IMR-90 (cell line): ENCODE data around the gene NACA. TPM values are rescaled to one million over a fixed set of nuclear protein-coding genes. Genes with fewer than 3 reads are reported as not detected.

Source experiments
- ATAC-seq: fragments of 200-7000 bp; cut with Tn5 transposase; 2 replicates; pipeline ENCODE4 v1.9.1; 2020; ENCODE audit warnings: low read depth, mild to moderate bottlenecking, moderate library complexity
- BruUV-seq: library from RNA; stranded (reverse); fragments of 400-500 nt; replicated peaks from 2 replicates; lab custom pipeline; 2021; lab: Mats Ljungman, UMichigan
- CTCF ChIA-PET: fragments of 300-600 bp; formaldehyde crosslinking; extraction: SDS; loops from one replicate; lab custom pipeline; 2021; ENCODE audit warnings: antibody characterized with exemption; lab: Yijun Ruan, JAX
- POLR2A ChIA-PET: fragments of 300-600 bp; sonication (Branson Sonifier 250); formaldehyde crosslinking; loops from one replicate; lab custom pipeline; 2022; ENCODE audit warnings: antibody characterized with exemption; ENCODE audit not compliant: unreplicated experiment; lab: Charles Lee
- DNase-seq: peaks from one replicate; pipeline ENCODE4 v3.0.0; 2013
- H2AFZ ChIP-seq: replicated peaks from 2 replicates; pipeline ENCODE3; 2013; ENCODE audit warnings: low read length, mild to moderate bottlenecking; ENCODE audit not compliant: poor library complexity
- H2AK5ac ChIP-seq: 2 replicates; pipeline ENCODE4 v1.6.1; 2013; ENCODE audit warnings: low read depth, low read length, inconsistent platforms
- H2AK9ac ChIP-seq: replicated peaks from 2 replicates; pipeline ENCODE3; 2013; ENCODE audit warnings: mild to moderate bottlenecking, low read depth, low read length, moderate library complexity; ENCODE audit not compliant: poor library complexity
- H2BK120ac ChIP-seq: 2 replicates; pipeline ENCODE4 v1.6.1; 2013; ENCODE audit warnings: low read depth, low read length, inconsistent platforms
- H2BK15ac ChIP-seq: 3 replicates; pipeline ENCODE4 v1.6.1; 2013; ENCODE audit warnings: low read depth, low read length, inconsistent platforms
- H2BK20ac ChIP-seq: 2 replicates; pipeline ENCODE4 v1.6.1; 2013; ENCODE audit warnings: low read depth, mild to moderate bottlenecking, inconsistent platforms, low read length, moderate library complexity
- H2BK5ac ChIP-seq: 2 replicates; pipeline ENCODE4 v1.6.1; 2013; ENCODE audit warnings: mild to moderate bottlenecking, low read depth, low read length, inconsistent platforms; ENCODE audit not compliant: poor library complexity, severe bottlenecking
- H3K14ac ChIP-seq: replicated peaks from 2 replicates; pipeline ENCODE4 v1.6.1; 2013; ENCODE audit warnings: low read depth, low read length, inconsistent platforms
- H3K18ac ChIP-seq: 2 replicates; pipeline ENCODE4 v1.6.1; 2013; ENCODE audit warnings: low read depth, low read length, control low read depth
- H3K23ac ChIP-seq: 2 replicates; pipeline ENCODE4 v1.6.1; 2013; ENCODE audit warnings: low read depth, low read length, inconsistent platforms
- H3K27ac ChIP-seq: 2 replicates; pipeline ENCODE4 v1.5.1; 2013; ENCODE audit warnings: mild to moderate bottlenecking, control low read depth, low read length; ENCODE audit not compliant: insufficient read depth
- H3K27me3 ChIP-seq: 2 replicates; pipeline ENCODE4 v1.6.1; 2013; ENCODE audit warnings: low read length; ENCODE audit not compliant: control insufficient read depth, insufficient read depth
- H3K36me3 ChIP-seq: 2 replicates; pipeline ENCODE4 v1.6.1; 2013; ENCODE audit warnings: low read length, mixed read lengths; ENCODE audit not compliant: control insufficient read depth, insufficient read depth
- H3K4ac ChIP-seq: 2 replicates; pipeline ENCODE4 v1.6.1; 2013; ENCODE audit warnings: low read depth, low read length, inconsistent platforms
- H3K4me1 ChIP-seq: 2 replicates; pipeline ENCODE4 v1.6.1; 2013; ENCODE audit warnings: low read length, mixed read lengths; ENCODE audit not compliant: control insufficient read depth, insufficient read depth
- H3K4me2 ChIP-seq: 2 replicates; pipeline ENCODE4 v1.6.1; 2013; ENCODE audit warnings: low read depth, mild to moderate bottlenecking, control low read depth, low read length, moderate library complexity
- H3K4me3 ChIP-seq: 2 replicates; pipeline ENCODE4 v1.5.1; 2013; ENCODE audit warnings: low read depth, mild to moderate bottlenecking, control low read depth, low read length, moderate library complexity; ENCODE audit not compliant: insufficient read depth
- H3K56ac ChIP-seq: 2 replicates; pipeline ENCODE4 v1.6.1; 2013; ENCODE audit warnings: low read length, inconsistent platforms; ENCODE audit not compliant: insufficient read depth; ENCODE audit errors: extremely low read depth
- H3K79me1 ChIP-seq, 2 experiments: 2 replicates each; pipeline ENCODE4 v1.6.1; 2013; ENCODE audit warnings: low read length in 2 of 2, inconsistent platforms in 1 of 2, low read depth in 1 of 2
- H3K9ac ChIP-seq: 2 replicates; pipeline ENCODE4 v1.6.1; 2013; ENCODE audit warnings: low read depth, low read length, control low read depth
- H3K9me1 ChIP-seq: 2 replicates; pipeline ENCODE4 v1.6.1; 2013; ENCODE audit warnings: low read length, inconsistent platforms; ENCODE audit not compliant: insufficient read depth
- H3K9me3 ChIP-seq: 2 replicates; pipeline ENCODE4 v1.6.1; 2013; ENCODE audit warnings: low read length; ENCODE audit not compliant: control insufficient read depth, insufficient read depth
- H4K20me1 ChIP-seq: 2 replicates; pipeline ENCODE4 v1.6.1; 2013; ENCODE audit warnings: low read length, inconsistent platforms; ENCODE audit not compliant: insufficient read depth
- H4K5ac ChIP-seq: 2 replicates; pipeline ENCODE4 v1.6.1; 2013; ENCODE audit warnings: mild to moderate bottlenecking, low read depth, low read length, control low read depth
- H4K8ac ChIP-seq, 2 experiments: 2 replicates each; pipeline ENCODE4 v1.6.1; 2013; ENCODE audit warnings: low read depth in 2 of 2, low read length in 2 of 2, control low read depth in 1 of 2, inconsistent platforms in 1 of 2
- H4K91ac ChIP-seq: 2 replicates; pipeline ENCODE4 v1.6.1; 2013; ENCODE audit warnings: low read depth, low read length, inconsistent platforms; ENCODE audit not compliant: insufficient read depth
- CEBPB ChIP-seq: IDR thresholded peaks from 2 replicates; pipeline ENCODE4 v1.6.1; 2012; ENCODE audit warnings: low read depth, low read length, improper control_type of control experiment
- CHD1 ChIP-seq: IDR thresholded peaks from 2 replicates; pipeline ENCODE4 v1.6.1; 2012; ENCODE audit warnings: low read depth, low read length, improper control_type of control experiment
- MAFK ChIP-seq: IDR thresholded peaks from 2 replicates; pipeline ENCODE4 v1.6.1; 2012; ENCODE audit warnings: low read depth, low read length, improper control_type of control experiment
- RAD21 ChIP-seq: IDR thresholded peaks from 2 replicates; pipeline ENCODE4 v1.6.1; 2012; ENCODE audit warnings: low read length, improper control_type of control experiment
- RCOR1 ChIP-seq: IDR thresholded peaks from 2 replicates; pipeline ENCODE4 v1.6.1; 2012; ENCODE audit warnings: mild to moderate bottlenecking, low read length, improper control_type of control experiment; ENCODE audit not compliant: insufficient replicate concordance
- RFX5 ChIP-seq: IDR thresholded peaks from 2 replicates; pipeline ENCODE4 v1.8.0; 2012; ENCODE audit warnings: low read depth, mild to moderate bottlenecking, low read length, moderate library complexity
- WGBS, 2 experiments: methylation state at CpG; one replicate each; pipeline versions ENCODE4 v1.1.5 to v1.1.7; 2013; ENCODE audit warnings: missing lambda C conversion rate in 2 of 2; ENCODE audit not compliant: insufficient read length in 1 of 2; ENCODE audit errors: extremely low coverage in 2 of 2; 5-methylcytosine and 5-hydroxymethylcytosine counted together
- dilution Hi-C: fragments of 300-500 bp; cut with HindIII; formaldehyde crosslinking; loops from one replicate; pipeline ENCODE4 v1.14.3; 2018; ENCODE audit warnings: low sequenced_read_pairs; ENCODE audit not compliant: unreplicated experiment
- in situ Hi-C: fragments of 300-500 bp; cut with MboI; formaldehyde crosslinking; loops from 3 replicates; pipeline ENCODE4 v1.14.3; 2019; ENCODE audit warnings: low sequenced_read_pairs, inconsistent platforms, mixed read lengths
- intact Hi-C: fragments of 100-400 bp; cut with micrococcal nuclease; formaldehyde crosslinking; loops from 2 replicates; pipeline ENCODE4 v1.10.0; 2022
- polyA plus RNA-seq, 3 experiments: library from polyadenylated mRNA; depleted of rRNA; stranded (reverse); fragments of >200 nt; gene quantifications; 2 replicates each; pipeline ENCODE4 v1.2.3, GENCODE V29; 2012; ENCODE audit warnings: low replicate concordance in 1 of 3
- total RNA-seq: library from RNA; depleted of rRNA; stranded (reverse); fragments of >200 nt; gene quantifications from 2 replicates; pipeline ENCODE4 v1.2.3, GENCODE V29; 2012
- TF ChIP-seq, protein P1 (sequence below): fragments of 150-350 bp; IDR thresholded peaks from 2 replicates; pipeline ENCODE4 v1.6.1; 2017; ENCODE audit warnings: mild to moderate bottlenecking, antibody characterized with exemption, low read length, low read depth

Gene NACA
- total and polyA plus RNA-seq, 2 of the 4 experiments (the other 2 are of a cell fraction): 662 to 1,223 TPM

DNA sequence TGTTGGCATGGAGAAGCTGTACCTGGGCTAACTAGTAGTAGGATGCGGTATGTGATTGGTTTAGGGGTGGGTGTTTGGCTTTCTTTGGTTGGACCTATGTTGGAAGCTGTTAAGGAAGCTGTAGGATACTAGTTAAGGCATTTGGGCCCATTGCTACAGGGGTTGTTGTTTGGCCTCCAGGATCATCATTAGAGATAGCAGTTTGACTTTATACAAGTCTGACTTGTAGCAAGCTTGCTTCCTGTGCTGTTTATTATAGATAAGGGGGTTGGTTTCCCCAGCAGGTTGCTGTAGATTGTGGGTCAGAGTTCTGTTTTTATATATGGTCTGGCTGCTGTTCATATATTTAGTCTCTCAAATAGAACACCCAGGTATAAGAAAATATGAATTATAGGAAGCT lies 28.5 kb upstream of the NACA start:
- H4K5ac ChIP-seq: no peak overlapping the region
- no peak for TF ChIP-seq MAFK
- TF ChIP-seq RCOR1: no peak
- TF ChIP-seq CEBPB: no peak
- TF ChIP-seq CHD1: no peak
- TF ChIP-seq, protein P1, sequence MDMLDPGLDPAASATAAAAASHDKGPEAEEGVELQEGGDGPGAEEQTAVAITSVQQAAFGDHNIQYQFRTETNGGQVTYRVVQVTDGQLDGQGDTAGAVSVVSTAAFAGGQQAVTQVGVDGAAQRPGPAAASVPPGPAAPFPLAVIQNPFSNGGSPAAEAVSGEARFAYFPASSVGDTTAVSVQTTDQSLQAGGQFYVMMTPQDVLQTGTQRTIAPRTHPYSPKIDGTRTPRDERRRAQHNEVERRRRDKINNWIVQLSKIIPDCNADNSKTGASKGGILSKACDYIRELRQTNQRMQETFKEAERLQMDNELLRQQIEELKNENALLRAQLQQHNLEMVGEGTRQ: no peak
- TF ChIP-seq RFX5: no peak
- TF ChIP-seq RAD21: no peak
- no peak overlapping the region for H3K4ac ChIP-seq
- no peaks in the 10 kb centered on the region for H3K4me1 ChIP-seq
- POLR2A ChIA-PET: no interaction called here
- H3K18ac ChIP-seq: no peak overlapping the region
- no peak overlapping the region for H2BK5ac ChIP-seq
- H3K27me3 ChIP-seq: no peaks in the 10 kb centered on the region
- no peak overlapping the region for H3K14ac ChIP-seq
- no peak overlapping the region for H2BK15ac ChIP-seq
- CTCF ChIA-PET: interaction anchor here (0.6 to 0.7 kb wide), 3 partner anchors 29 to 107 kb away, joined by 3 to 7 read pairs (median 7); no protein-coding TSS in a partner anchor
- no peak overlapping the region for H2AK5ac ChIP-seq
- peaks cover 4% of the 10 kb centered on the region; the same call in 1 of the 2 replicates for H3K9me3 ChIP-seq
- H3K4me3 ChIP-seq: no peak overlapping the region
- DNase-seq (no peak), ATAC-seq (no peak)
- H3K56ac ChIP-seq: no peak overlapping the region
- no peak overlapping the region for H3K4me2 ChIP-seq
- H4K20me1 ChIP-seq: no peaks in the 10 kb centered on the region
- H2BK20ac ChIP-seq: no peak overlapping the region
- intact Hi-C loops (no loop called here), in situ Hi-C loops (loop anchor here (10.0 kb wide), 1 partner anchor 311 kb away; no protein-coding TSS in a partner anchor), dilution Hi-C loops (no loop called here)
- no peak overlapping the region for H4K8ac ChIP-seq
- no CpG with 5 or more reads among the region's 1 CpG for WGBS, 2 experiments
- no peak overlapping the region for H2BK120ac ChIP-seq
- H2AK9ac ChIP-seq: no peak overlapping the region
- H3K36me3 ChIP-seq: no peaks in the 10 kb centered on the region
- H3K9ac ChIP-seq: no peak overlapping the region
- H4K91ac ChIP-seq: no peak overlapping the region
- H3K9me1 ChIP-seq: no peaks in the 10 kb centered on the region
- H3K79me1 ChIP-seq: peaks cover 0 to 5% of the 10 kb centered on the region in 2 experiments; a peak in 2 of 4 replicates
- no peak overlapping the region for H3K23ac ChIP-seq
- no peak overlapping the region for H3K27ac ChIP-seq
- H2AFZ ChIP-seq: no peak overlapping the region
- no TSS peak for BruUV-seq
